H7 (cell line): ENCODE measurements around the gene C19orf85. TPM values are rescaled to one million over a fixed set of nuclear protein-coding genes. Genes with fewer than 3 reads are reported as not detected.
"Not testable (repeated sequence)": the region's sequence is repeated elsewhere in the genome, so short reads cannot be mapped to it uniquely, and the experiment has no call there.

ENCODE experiments used
- DNase-seq: peaks from one replicate; pipeline ENCODE4 v3.0.0; 2012
- H3K27me3 ChIP-seq: 2 replicates; pipeline ENCODE4 v1.6.0; 2011; ENCODE audit warnings: mild to moderate bottlenecking, low read length; ENCODE audit not compliant: control insufficient read depth, insufficient read depth
- H3K36me3 ChIP-seq: replicated peaks from 2 replicates; pipeline ENCODE4 v1.5.1; 2011; ENCODE audit warnings: low read length; ENCODE audit not compliant: control insufficient read depth, insufficient read depth
- H3K4me3 ChIP-seq: 2 replicates; pipeline ENCODE4 v1.5.1; 2011; ENCODE audit warnings: low read depth, mild to moderate bottlenecking, control low read depth, low read length, moderate library complexity; ENCODE audit not compliant: insufficient read depth
- total RNA-seq: library from RNA; depleted of rRNA; stranded (reverse); fragments of >200 nt; shearing (Covaris generic); gene quantifications from 2 replicates; pipeline ENCODE4 v1.2.3, GENCODE V29; 2014; rRNA removed

The C19orf85 gene
- 1.6 and 3.7 TPM in 2 replicates for total RNA-seq

DNA sequence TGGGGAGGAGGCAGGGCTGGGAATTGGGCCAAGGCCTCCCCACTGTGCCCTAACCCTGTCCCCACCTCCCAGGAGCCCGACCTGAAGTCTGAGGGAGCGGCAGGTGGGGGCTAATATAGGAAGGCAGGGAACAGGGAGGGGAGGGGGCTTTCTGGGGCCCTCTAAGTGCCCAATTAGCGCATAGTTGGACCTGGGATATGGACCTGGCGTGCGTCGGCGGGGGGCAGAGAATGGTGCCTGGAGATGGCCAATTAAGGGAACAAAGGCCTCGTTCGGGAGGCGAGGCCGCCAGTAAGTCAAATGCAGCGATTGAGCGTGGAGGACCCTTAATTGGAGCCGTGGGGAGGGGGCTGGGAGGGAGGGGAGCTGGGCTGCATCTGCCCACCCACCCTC, at the start of gene C19orf85:
TSS of gene C19orf85 (minus strand) at position 90 of the 393 bp plus-strand sequence. CDS start 197 bp downstream, outside the sequence.
- H3K4me3 ChIP-seq, result peak within 1 kb of the TSS; percentile 26
- peaks cover 20% of the 10 kb centered on the region; the same call in 1 of the 2 replicates for H3K27me3 ChIP-seq
- peak; percentile 62 for DNase-seq
- no peaks in the 10 kb centered on the region for H3K36me3 ChIP-seq

DNA sequence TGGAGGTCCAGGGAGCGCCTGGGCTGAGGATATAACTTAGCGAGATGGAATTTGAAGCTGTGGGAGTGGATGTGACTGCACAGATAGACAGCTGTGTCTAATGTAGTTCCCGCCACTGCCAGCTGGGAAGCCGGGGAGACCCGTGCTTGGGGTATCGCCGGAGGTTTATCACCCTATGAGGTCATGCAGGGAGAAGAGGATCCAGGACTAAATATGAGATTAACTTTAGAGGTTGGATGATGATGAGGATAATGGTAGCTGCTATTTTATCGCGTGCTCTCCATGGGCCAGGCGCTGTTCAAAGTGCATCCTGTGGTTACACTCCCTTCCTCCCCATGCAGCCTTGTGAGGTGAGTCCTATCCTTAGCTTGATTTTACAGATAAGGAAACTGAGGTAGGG, 43.6 kb upstream of the C19orf85 start:
- Histone ChIP-seq H3K27me3 (peaks cover 5% of the 10 kb centered on the region), H3K4me3 (no peak overlapping the region), H3K36me3 (no peaks in the 10 kb centered on the region)
- no peak for DNase-seq

DNA sequence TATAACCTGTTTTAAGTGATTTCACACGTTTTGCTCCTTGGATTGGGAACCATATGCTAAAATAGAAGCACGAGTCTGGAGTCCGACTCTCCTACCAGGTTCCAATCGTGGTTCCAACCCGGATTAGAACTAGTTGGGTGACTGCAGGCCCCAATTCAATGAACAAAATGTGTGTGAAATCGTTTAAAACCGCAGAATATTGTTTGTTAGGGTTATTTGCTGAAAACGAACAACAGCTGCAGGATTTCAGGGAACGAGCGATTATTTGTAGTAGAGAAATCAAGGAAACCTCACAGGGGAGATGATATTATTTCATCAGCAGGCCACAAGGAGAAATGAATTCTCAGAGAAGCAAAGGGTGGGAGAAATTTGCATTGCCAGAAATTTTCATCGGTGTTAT, 40.4 kb upstream of the C19orf85 start:
- no peak for DNase-seq
- H3K4me3 ChIP-seq, result no peak overlapping the region
- no peaks in the 10 kb centered on the region for H3K36me3 ChIP-seq
- H3K27me3 ChIP-seq, result peaks cover 8% of the 10 kb centered on the region

GRCh38 chr19:55504252-55504603, 39.7 kb upstream of the C19orf85 start:
- H3K36me3 ChIP-seq, result no peaks in the 10 kb centered on the region
- DNase-seq, result no peak
- peaks cover 8% of the 10 kb centered on the region for H3K27me3 ChIP-seq
- no peak overlapping the region for H3K4me3 ChIP-seq

DNA sequence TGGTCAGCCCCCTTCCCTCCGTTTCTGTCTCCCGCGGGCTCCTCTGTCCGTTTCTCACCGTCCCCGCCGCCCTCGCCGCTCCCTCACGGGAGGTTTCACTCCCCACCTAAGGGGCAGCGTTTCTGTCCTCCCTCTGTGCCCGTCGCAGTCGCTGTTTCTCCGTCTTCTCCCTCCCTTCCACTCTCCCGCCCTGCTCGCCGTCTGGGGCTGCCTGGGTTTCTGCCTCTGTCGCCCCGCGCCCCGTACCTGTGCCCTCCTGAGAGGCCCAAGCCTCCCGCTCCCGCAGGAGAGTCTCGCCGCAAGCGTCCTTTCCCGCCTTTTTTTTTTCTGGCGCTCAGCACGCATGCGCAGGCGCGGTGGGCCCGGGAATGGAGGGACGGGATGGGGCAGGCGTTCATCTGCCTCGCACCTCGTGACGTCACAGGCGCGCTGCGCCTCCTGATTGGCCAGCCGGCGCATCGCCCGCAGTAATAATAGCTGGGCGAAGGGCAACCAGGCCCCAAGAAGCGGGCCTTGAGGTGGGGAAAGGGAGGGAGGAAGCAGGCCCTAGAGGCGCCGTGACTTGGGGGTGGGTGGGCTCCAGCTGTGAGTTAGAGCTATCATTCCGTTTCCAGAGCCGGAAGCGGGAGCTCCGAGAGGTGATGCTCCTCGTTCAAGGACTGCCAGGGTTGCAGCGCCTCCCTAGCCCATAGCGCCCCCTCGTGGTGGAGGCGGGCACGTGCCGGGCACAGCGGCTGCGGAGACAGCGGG, 39.1 kb upstream of the C19orf85 start:
- Histone ChIP-seq H3K4me3 (peak overlapping the region; percentile 28; the same call in 1 of the 2 replicates), H3K27me3 (peaks cover 8% of the 10 kb centered on the region), H3K36me3 (no peaks in the 10 kb centered on the region)
- DNase-seq, result peak; percentile 99

GRCh38 chr19:55503157-55503501, 38.6 kb upstream of the C19orf85 start:
- no peak for DNase-seq
- H3K4me3 ChIP-seq, result no peak overlapping the region
- peaks cover 8% of the 10 kb centered on the region for H3K27me3 ChIP-seq
- H3K36me3 ChIP-seq, result no peaks in the 10 kb centered on the region

DNA sequence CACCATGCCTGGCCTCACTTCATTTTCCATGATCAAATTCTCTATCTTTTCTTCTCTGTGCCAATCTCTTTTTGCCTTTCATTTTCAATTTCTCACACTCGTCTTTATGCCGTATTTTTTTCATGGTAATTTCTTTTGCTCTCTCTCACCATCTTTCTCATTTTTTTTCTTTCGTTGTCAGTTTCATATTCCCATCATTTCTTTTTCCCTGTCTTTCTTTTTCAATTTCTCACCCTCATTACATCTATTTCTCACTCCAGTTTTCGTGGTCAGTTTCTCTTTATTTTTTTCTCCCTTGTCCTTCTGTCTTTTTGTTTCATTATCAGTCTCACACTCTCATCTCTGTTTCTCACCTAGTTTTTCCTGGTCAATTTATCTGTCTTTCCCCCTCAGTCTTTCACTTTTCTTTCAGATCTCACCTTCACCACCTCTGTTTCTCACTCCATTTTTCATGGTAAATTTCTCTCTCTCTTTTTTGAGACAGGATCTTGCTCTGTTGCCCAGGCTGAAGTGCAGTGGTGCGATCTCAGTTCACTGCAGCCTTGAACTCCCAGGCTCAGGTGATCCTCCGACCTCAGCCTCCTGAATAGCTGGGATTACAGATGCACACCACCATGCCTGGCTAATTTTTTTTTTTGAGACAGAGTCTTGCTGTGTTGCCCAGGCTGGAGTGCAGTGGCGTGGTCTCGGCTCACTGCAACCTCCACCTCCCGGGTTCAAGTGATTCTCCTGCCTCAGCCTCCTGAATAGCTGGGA, 37.8 kb upstream of the C19orf85 start:
- no peak for DNase-seq
- no peak overlapping the region for H3K4me3 ChIP-seq
- H3K36me3 ChIP-seq, result no peaks in the 10 kb centered on the region
- peaks cover 8% of the 10 kb centered on the region for H3K27me3 ChIP-seq

DNA sequence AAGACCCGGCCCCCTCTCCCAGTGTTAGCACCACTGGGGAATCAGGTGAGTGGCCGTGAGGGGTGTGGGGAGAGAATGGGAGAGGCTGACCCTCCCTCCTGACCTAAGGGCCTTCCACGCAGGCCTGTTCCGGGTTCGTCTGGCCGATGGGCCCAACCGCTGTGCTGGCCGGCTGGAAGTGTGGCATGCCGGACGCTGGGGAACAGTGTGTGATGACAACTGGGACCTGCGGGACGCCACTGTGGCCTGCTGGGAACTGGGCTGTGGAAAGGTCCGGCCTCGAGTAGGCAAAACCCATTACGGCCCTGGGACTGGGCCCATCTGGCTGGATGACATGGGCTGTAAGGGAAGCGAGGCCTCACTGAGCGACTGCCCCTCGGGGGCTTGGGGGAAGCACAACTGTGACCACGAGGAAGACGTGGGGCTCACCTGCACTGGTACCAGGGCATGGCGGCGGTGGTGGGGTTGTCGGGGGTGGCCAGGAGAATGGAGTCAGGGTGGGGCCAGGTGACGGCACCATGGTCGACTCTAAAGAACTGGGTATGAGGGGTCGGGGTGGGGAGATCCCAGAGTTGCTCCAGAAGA, 35.9 kb upstream of the C19orf85 start:
- no peak overlapping the region for H3K4me3 ChIP-seq
- no peak for DNase-seq
- no peaks in the 10 kb centered on the region for H3K36me3 ChIP-seq
- H3K27me3 ChIP-seq, result peaks cover 8% of the 10 kb centered on the region

GRCh38 chr19:55498246-55498840, 33.8 kb upstream of the C19orf85 start:
- DNase-seq, result no peak
- Histone ChIP-seq H3K4me3 (no peak overlapping the region), H3K36me3 (no peaks in the 10 kb centered on the region), H3K27me3 (peaks cover 6% of the 10 kb centered on the region)

DNA sequence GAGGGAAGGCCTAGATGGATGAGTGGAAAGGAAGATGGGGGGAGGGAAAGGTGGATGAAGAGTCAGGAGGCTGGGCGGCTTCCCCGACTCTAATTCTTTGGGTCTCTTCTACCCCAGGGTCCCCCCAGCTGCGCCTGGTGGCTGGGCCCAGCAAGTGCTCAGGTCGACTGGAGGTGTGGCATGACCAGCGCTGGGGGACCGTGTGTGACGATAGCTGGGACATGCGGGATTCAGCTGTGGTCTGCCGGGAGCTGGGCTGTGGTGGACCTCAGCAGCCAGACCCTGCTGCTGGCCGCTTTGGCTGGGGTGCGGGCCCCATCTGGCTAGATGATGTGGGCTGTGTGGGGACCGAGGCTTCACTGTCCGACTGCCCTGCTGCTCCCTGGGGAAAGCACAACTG, 33.2 kb upstream of the C19orf85 start:
- H3K27me3 ChIP-seq, result peaks cover 2% of the 10 kb centered on the region
- DNase-seq, result peak; percentile 34
- H3K36me3 ChIP-seq, result no peaks in the 10 kb centered on the region
- no peak overlapping the region for H3K4me3 ChIP-seq

DNA sequence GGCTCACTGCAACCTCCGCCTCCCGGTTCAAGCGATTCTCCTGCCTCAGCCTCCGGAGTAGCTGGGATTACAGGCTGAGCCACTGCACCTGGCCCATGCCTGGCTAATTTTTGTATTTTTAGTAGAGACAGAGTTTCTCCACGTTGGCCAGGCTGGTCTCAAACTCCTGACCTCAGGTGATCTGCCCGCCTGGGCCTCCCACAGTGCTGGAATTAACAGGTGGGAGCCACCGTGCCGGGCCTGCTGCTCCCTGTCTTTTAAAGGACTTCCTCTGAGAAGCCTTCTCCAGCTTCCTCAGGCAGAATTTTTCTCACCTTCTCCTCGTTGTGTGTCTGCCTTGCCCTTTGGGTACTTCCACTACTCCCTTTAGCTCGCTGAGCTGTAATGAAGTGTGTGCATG, 32.3 kb upstream of the C19orf85 start:
- DNase-seq, H3K27me3 ChIP-seq, H3K36me3 ChIP-seq, H3K4me3 ChIP-seq: not testable (repeated sequence)

DNA sequence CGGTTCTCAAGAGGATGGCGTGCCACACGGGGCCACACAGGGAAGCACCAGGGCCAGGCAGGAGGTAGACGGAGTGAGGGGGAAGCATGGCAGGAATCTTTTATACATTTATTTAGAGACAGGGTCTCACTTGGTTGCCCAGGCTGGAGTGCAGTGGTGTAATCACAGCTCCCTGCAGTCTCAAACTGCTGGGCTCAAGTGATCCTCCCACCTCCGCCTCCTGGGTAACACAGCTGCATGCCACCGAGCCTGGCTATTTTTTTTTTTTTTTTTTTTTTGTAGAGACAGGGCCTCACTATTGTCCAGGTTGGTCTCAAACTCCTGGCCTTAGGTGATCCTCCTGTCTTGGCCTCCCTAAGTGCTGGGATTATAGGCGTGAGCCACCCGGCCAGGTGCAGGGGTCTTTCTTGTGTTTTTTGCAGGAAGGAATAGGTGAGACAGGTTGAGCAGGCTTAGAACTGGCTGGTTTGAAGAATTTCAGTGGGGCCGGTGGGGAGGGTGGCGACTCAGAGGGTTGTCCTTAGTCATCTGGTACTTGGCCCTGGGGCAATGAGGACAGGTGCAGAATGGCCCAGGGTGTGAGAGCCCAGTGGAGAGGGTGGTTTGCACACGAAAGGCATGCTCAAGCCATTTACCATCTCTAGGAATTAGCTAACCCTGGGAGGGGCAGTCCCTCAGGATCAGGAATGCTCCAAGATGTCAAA, 31.2 kb upstream of the C19orf85 start:
- peak; percentile 65 for DNase-seq
- Histone ChIP-seq H3K4me3 (no peak overlapping the region), H3K27me3 (no peaks in the 10 kb centered on the region), H3K36me3 (no peaks in the 10 kb centered on the region)

- peak; percentile 64 for DNase-seq
Measured at GRCh38 chr19:55494172-55494761, 29.7 kb upstream of the C19orf85 start.

GRCh38 chr19:55493645-55494171, 29.2 kb upstream of the C19orf85 start:
- DNase-seq, result peak; percentile 63
- H3K27me3 ChIP-seq, result no peaks in the 10 kb centered on the region
- H3K36me3 ChIP-seq, result no peaks in the 10 kb centered on the region
- H3K4me3 ChIP-seq, result no peak overlapping the region

More at GRCh38 chr19:55494172-55494761, 29.7 kb upstream of the C19orf85 start:
- no peaks in the 10 kb centered on the region for H3K27me3 ChIP-seq
- no peak overlapping the region for H3K4me3 ChIP-seq
- H3K36me3 ChIP-seq, result no peaks in the 10 kb centered on the region
